Esophagus mucosa (tissue), 1 donor: ENCODE data around the gene SETD9. TPM values are rescaled to one million over a fixed set of nuclear protein-coding genes. Genes with fewer than 3 reads are reported as not detected.
A peak's percentile ranks its signal among the peaks of the same experiment; 100 is the strongest.

Source experiments
- ATAC-seq: fragments of 200-7000 bp; cut with Tn5 transposase; one replicate; pipeline ENCODE4 v1.9.1; 2020
- total RNA-seq: library from RNA; stranded (reverse); gene quantifications from one replicate; pipeline ENCODE4 v1.2.4, GENCODE V29; 2023
- donor health status: DM: yes; HTN: yes; CAD: no.

SETD9 gene, protein sequence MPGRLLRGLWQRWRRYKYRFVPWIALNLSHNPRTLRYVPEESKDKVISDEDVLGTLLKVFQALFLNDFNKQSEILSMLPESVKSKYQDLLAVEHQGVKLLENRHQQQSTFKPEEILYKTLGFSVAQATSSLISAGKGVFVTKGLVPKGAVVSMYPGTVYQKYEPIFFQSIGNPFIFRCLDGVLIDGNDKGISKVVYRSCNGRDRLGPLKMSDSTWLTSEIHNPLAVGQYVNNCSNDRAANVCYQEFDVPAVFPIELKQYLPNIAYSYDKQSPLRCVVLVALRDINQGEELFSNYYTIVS
- 7.8 TPM for total RNA-seq

DNA sequence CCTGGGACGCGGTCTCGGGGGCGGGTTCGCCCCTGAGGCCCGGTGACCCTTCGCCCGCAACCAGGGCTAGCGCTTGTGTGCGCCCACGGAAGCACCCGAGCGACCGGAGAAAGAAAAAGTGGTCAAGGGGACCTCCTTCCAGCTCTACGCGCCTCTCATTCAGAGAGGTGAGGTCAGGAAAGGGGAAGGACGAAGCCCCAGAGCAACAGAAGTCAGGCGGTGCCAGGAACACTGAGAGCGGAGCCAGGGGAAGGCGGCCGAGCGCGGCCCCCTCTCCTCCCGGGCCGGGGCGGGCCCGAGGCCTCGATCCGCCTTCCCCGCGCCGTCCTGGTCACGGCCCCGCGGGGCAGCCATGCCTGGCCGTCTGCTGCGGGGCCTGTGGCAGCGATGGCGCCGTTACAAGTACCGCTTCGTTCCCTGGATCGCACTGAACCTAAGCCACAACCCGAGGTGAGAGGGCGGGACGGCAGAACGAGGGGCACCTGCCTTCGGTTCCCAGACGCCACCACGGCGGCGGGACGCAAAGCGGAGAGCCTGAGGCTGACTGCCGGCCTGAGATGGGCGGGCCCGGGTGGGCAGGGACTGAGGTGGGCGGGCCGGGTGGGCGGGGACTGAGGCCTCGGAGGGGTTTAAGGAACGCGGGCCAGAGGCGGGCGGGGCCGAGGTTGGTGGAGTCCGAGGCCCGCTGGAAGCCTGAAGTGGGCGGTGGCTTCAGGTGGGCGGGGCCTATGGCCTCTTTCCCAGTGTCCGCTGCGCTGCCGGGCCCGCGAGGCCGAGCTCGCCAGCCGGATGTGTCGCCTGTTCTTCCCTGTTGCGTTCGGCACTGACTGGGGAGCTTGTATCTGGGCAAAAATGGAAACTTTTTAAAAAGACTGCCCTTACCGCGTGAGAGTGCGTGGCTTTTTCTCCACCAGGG lies at the start of gene SETD9:
Gene SETD9 (plus strand): TSS at position 303 of the 916 bp plus-strand sequence. CDS start 50 bp downstream, at position 353.
- peak; percentile 96 for ATAC-seq

DNA sequence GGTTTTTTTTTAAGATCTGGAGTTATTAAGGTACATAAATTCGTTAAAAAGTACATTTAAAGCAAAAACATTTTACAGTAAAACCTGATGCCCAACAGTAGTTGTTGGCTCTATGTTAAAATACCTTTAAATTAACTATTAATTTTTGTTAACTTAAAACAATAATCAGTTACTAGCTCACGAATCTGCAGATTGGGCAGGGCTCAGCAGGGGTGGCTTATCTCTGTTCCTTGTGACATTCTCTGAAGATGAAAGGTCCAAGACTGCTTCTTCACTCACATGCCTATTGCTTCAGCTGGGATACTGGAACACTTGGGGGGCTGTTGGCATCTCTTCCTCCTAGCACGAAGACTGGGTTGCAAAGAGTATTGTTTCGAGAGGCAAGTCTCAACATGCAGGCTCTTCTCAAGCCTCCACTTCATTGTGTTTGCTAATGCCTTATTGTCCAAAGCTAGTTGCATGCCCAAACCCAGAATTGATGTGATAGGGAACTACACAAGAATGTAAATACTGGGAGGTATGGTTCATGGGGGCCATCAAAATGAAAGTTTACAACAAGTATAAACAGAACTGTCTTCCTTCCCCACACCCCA lies 47.4 kb upstream of the SETD9 start:
- peak; percentile 48 for ATAC-seq

DNA sequence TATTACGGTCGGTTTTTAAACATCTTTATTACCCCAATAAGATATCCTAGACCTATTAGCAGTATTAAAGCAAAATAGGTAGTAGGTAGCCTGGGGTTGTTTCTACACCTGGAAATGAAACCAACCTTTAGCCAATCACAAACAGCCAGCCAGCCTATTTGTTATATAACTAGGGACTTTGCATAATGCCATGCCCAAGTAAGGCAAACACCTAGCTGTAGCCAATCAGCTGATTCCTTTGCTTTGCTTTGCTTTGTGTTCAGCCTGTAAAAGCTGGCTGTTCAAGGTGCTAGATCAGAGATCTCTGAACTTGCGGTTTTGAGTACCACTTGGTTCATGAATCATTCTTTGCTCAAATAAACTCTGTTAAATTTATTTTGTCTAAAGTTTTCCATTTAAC lies 46.5 kb upstream of the SETD9 start:
- ATAC-seq: no peak

DNA sequence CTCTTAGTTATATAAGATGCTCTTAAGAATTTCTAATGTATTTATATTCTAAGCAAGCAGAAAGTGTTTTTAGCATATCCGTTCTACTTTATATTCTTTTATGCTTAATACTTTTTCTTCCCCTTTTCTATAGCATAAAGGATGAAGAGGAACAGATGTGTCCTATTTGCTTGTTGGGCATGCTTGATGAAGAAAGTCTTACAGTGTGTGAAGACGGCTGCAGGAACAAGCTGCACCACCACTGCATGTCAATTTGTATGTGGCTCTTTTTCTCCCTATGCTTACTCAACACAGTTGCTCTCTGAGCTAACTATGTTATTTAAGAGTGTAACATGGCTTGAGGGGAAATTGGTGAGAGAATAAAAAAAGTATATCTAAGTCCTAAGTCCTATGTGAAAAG lies 37.6 kb upstream of the SETD9 start:
- ATAC-seq: no peak

DNA sequence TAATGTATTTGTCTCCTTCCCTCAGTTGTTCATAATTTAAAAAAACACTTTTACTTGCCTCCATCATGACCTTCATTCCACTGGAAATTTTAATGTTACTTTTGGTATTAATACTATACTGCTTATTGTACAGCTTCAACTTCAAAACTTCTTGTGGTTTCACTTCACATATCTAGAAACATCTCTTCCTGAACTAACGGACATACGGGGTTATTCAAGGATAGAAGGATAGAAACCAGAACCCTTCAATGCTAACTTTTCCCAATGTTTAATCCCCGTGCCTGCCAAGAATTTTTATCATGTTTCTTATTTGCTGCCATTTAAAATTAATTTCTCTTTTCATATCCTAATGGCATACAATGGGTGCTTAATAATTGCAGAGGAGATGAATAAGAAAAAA lies 36.3 kb upstream of the SETD9 start:
- no peak for ATAC-seq

DNA sequence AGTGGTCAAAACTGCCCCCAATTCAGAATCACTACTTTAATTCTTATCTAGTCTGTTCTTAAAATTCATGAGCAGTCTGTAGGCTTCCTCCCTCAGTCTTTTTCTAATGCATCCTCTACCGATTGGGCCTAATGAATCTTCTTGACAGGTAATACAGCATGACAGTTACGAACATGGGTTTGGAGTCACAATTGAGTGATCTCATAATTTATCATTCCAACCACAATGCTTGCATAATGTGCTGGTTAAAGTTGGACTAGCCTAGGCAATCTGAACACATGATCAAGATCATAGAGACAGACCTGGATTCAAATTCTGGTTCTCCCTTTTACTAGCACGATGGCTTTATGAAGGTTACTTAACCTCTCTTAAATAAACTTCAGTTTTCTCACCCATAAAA lies 33.1 kb upstream of the SETD9 start:
- peak; percentile 76 for ATAC-seq

DNA sequence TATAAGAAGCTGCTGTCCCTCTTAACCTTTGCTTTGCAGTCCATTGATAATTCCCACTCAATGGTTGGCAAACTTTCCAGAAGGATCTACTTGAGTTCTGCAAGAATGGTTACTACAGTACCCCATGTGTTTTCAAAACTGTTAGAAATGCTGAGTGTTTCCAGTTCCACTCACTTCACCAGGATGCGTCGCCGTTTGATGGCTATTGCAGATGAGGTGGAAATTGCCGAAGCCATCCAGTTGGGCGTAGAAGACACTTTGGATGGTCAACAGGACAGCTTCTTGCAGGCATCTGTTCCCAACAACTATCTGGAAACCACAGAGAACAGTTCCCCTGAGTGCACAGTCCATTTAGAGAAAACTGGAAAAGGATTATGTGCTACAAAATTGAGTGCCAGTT lies 27.8 kb upstream of the SETD9 start:
- no peak for ATAC-seq

DNA sequence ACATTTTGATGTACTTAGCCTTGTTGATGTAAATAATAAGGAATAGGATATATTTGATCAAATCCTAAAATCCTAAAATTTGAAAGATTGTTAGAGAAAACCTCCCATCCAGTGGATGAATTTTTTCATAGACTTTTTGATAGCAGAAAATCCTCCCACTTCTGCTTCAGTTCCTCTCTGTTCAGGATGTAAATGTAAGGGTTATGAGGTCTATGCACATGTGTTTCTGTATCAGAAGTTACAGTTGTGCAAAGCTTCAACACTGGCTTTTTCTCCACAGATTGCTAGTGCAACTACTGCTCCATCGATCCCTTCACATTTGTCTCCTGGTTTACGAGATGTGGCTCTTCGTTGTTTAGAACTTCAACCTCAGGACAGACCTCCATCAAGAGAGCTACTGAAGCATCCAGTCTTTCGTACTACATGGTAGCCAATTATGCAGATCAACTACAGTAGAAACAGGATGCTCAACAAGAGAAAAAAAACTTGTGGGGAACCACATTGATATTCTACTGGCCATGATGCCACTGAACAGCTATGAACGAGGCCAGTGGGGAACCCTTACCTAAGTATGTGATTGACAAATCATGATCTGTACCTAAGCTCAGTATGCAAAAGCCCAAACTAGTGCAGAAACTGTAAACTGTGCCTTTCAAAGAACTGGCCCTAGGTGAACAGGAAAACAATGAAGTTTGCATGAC lies 16.0 kb upstream of the SETD9 start:
- ATAC-seq: no peak

DNA sequence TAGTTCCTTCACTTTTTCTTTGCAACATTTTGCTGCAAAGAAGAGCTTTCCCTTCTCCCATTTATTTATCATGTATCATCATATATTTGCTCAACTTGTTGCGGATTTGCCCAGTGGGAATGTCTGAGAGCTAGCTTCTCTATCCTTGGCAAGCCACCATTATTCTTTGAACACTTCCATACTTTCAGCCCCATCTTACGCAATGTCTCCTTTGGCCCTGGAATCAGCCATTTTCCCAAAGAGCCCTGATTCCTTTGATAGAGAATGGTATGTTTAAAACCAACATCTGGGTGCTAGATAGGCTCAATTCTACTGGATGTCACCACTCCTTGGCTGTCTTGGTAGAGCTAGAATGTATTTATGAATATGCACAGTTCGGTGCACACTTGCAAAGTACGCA lies 12.6 kb upstream of the SETD9 start:
- ATAC-seq: no peak

DNA sequence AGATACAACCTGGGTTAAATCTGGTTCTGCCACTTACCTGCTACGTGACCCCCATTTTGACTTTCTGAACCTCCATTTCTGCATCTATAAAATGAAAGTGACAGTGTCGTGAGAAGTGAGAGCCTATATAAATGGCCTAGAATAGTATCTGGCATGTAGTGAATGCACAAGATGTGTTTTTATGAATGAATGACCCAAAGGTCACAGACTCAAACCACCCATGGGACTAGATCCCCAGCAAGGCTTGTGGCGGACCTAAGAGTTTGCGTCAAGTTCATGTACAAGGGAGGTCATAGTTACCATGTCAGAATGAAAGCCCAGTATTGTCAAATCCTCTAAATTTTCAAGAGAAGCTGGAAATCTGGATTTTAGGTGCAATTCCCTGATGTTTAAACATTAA lies 11.2 kb upstream of the SETD9 start:
- ATAC-seq: no peak

DNA sequence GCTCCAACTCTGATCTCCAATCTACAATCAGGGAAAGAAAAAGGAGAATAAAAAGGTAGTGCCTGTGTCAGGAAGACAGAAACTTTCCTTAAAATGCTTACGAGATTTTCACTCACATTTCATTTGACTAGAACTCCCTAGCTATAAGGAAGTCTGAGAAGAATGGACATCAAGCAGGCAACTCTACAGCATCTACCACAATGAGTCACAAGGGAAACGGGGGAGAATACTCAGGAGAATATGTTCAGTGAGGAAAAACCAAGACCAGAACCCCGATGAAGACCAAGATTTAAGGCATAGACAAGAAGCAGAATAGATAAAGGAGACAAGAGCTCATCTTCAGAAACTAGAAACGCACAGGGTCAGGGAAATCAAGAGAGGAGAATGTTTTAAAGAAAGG lies 9.0 kb upstream of the SETD9 start:
- ATAC-seq: peak; percentile 27

DNA sequence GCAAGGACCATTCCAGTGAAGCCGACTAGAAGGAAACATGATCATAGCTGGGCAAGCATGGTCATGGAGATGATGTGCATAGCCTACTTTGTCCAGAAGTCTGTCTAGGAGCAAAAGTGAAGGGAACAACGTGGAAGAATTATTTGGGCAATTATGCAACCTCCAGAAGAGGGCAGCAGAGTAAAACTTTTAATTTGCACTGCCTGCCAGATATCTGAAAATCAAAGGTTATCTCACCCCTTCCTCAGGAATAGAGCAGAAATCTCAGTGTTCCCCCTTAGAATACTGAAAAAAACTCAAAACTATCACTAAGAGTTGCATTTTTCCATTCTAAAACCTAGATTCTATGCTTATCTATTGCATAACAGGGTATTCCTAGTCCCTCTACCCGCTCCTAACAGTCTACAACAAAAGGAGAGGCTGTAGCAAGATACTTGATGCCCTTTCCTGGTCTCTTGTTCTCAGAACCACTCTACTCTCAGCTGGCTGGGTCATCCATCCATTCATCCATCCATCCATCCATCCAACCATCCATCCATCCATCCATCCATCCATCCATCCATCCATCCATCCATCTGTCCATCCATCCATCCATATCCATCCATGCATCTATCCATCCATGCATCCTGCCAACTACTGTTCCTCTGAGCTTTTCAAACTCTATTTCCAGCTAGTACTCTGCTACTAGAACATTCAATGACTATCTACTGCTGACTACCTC lies 8.4 kb upstream of the SETD9 start:
- peak; percentile 71 for ATAC-seq

DNA sequence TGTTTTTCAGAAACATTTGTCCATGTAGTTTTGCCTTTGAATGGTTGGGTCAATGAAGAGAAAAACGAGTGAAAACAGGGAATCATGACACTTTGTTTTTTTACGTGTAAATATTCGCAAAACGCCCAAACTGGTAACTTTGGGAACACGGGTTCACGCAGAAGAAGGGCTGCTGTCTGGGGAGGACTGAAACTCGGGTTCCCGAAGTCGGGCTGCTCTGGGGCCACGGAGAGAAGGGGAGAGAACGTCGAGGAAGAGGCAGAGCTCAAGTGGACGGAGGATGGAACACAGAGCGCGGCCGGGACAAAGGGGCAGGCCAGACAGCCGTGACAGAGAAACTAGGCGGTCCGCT lies 478 bp upstream of the SETD9 start:
- peak; percentile 50 for ATAC-seq

DNA sequence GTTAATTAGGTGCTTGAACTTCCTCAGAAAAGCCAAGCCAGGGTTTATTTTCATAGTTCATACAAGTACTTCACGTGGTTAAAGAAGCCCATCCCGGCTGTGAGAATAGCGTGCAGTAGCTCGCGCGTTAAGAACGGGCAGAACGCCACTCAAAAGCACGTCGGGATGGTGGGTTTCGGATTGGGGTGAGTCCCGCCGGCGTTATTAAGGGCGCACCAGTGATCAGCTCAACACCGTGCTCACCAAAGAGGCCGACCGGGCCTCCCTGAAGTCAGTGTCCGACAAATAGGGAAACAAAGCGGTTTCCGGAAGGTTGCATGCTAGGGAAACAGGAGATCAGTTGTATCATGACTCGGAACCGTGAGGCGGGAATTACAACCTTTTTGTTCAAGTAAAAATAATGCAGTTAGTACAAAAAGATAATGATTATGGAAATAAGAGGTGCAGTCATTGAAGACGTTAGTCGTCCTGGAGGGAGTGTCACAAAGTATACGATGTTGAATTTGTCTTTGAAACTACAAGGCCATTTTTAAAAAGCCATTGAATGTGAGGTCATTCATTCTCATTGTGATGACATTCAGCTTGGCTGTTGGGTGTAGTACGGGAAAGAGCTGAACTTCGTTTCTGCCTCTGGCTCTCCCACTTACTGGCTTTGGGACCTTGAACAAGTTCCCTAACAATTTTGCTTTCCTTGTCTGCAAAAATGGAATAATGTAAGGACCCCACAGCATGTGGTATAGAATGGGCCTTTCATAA lies 992 bp downstream of the SETD9 start:
- ATAC-seq: peak; percentile 22

DNA sequence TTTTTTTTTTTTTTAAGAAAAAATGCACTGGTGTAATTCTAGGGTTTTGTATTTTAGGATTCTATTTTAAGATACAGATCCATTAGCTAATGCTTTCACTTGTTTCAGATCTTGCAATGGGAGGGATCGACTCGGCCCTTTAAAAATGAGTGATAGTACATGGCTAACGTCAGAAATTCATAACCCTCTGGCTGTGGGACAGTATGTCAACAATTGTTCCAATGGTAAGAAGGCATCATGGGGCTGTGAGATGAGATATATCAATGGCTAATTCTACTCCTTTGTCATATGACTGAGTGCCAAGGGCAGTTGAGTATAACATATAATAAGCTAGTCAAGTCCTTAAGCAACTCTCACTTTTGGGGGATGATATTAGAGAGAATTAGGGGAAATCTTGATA lies 4.4 kb downstream of the SETD9 start:
- no peak for ATAC-seq

DNA sequence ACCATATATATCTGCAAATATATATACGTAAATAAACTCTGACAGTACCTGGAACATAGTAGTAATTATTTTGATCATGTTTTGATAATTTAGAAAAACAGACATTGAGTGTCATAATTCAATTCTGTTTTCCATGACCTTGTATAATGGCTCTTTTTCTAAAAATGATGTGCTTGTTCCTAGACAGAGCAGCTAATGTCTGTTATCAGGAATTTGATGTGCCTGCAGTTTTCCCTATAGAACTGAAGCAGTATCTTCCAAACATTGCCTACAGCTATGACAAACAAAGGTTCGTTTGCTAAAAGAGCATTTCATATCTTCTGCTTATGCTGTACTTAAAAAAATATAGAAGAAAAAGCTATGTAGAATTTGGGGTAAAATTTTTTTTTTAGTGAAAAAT lies 5.3 kb downstream of the SETD9 start:
- ATAC-seq: no peak

DNA sequence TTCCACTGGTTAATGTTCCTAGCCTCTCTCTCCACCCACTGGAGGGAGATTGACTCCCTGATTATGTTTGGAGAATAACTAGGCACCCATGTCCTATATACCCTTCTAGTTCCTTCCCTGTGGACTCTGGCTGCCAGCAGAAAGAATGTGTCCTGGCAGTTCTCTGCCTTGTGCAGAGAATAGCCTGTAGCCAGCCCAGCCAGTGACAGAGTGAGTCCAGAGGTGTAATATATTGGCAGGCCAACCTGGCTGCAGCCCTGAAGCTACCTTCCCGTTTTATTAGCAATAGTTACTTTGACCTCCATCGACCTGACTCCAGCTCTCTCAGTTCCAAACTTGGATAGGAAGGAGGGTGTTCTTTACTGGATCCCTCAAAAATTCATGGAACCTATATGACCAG lies 8.1 kb downstream of the SETD9 start:
- no peak for ATAC-seq

DNA sequence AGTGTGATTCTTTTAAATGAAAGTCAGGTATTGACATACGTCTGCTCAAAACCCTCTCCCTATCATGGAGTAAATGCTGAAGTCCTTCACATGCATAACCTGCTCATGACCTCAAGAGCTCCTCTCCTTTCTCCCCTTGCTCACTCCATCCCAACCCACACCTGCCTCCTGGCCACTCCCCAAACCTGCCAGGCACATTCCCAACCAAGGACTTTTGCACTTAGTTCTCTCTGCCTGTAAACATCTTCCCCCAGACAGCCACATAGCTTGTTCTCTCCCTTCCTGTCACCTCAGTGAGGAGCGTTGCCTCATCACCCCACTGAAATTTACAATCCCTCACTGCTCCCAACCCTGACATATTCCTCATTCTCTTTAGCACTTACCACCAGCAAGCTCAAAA lies 8.7 kb downstream of the SETD9 start:
- no peak for ATAC-seq

DNA sequence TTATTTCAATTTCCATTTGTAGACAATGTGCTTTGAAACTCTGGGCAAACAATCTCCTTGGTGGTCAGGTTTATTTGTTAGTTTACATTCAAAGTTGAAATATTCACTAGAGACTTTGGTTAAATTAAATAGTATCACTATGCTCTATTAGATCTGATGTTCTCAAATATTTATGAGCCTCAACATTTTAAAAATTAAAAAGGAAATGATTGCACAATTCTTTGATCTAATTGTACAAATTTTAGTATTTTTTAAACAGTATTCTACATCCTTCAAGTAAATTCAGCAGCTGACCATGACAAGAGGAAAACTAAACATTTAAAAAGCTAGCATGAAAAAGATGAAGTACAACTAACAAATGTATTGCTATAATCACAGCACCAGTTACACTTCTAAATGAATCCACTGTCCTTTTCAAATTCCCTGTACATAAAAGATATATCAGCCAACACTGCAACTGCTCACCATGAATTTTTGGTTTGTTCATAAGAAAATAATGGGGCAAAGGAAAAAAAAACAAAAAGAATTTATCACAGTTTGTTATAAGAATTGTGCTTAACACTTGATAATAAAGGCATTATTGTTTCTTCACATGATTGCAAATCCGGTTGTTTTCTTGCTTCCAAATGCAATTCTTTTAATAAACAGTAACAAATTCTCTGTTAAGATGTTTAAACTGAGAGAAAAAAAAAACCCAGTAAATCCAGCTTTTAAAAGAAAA lies 10.7 kb downstream of the SETD9 start:
- no peak for ATAC-seq

DNA sequence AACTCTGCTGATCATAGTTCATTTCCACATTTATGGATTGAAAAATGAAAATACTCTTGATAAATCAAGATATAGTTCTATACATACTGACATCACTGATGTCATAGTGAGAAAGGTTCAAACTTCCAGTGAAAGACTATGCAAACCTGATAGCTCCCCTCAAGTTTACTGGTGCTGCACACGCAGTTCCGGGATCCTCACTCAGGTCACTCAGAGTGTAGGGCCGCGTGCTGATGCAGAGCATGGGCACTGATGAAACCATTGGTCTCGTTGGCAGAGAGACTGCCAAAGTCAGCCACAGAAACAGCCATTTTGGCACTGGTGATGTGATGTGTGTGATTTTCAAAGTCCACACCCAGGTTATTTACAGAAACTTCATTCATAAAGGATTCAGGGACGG lies 13.5 kb downstream of the SETD9 start:
- no peak for ATAC-seq

DNA sequence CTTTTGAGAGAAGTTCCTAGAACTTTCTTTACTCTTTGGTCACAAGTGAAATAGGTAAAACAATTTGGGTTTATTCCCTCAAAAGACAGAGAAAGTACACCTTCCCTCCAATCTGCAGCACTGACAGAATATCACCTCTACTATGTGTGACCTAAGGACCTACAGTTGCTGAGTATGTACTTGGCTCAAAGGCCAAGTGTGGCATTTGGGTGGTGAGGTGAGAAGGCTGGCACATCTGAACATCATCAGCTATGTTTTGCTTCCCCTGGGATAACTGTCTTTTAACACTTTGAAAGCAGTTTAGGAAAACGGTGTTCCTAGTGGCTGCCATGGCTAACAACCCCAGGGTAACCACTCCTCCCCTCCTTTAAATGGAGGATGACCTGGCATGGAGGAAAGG lies 24.9 kb downstream of the SETD9 start:
- ATAC-seq: no peak
